22Rv1 (cell line): Measurements from ENCODE around the gene TRPM5.

Experiments
- ZFX ChIP-seq: fragments of 450-650 bp; IDR thresholded peaks from 2 replicates; pipeline ENCODE4 v1.6.1; 2017; ENCODE audit warnings: antibody characterized with exemption, borderline replicate concordance
- TF ChIP-seq, protein P1 (sequence below): fragments of 450-650 bp; IDR thresholded peaks from 2 replicates; pipeline ENCODE4 v1.5.1; 2017; ENCODE audit warnings: mild to moderate bottlenecking

DNA sequence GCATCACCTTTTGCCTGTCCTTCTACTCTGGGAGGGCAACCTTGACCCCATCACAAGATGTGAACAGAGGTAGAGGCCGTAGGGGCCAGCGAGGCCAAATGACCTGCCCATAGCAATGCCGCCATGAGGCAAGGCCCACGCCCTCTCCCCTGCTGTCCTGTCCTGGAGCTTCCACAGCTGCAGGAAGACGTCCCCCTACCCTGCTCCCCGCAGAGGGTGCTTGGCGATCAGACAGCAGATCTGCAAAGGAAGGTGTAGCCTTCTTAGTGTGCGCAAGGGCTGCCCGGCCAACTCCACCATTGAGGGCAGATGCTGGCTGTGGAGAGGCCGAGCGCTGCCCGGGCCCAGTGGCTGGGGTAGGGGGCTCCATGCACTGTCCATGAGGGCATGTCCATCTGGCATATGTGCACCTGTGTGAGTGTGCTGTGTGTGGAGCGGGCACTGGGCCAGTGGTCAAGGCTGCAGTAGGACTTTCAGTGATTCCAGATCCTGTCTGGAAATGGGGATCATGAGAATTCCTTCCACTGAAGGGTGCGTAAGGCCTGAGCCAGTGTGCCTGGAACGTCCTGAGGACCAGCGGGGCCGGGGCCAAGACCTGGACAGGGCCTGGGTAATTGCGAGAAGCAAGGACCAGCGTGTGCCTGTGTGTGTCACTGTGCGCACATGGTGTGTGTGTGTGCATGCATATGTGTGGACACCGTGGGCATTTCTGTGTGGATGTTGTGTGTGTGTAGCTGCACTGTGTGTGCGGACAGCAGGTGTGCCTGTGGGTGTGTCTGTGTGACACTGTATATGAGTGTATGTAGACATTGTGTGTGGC lies 11.0 kb downstream of the TRPM5 start:
- TF ChIP-seq, protein P1, sequence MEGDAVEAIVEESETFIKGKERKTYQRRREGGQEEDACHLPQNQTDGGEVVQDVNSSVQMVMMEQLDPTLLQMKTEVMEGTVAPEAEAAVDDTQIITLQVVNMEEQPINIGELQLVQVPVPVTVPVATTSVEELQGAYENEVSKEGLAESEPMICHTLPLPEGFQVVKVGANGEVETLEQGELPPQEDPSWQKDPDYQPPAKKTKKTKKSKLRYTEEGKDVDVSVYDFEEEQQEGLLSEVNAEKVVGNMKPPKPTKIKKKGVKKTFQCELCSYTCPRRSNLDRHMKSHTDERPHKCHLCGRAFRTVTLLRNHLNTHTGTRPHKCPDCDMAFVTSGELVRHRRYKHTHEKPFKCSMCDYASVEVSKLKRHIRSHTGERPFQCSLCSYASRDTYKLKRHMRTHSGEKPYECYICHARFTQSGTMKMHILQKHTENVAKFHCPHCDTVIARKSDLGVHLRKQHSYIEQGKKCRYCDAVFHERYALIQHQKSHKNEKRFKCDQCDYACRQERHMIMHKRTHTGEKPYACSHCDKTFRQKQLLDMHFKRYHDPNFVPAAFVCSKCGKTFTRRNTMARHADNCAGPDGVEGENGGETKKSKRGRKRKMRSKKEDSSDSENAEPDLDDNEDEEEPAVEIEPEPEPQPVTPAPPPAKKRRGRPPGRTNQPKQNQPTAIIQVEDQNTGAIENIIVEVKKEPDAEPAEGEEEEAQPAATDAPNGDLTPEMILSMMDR: no peak
- TF ChIP-seq ZFX: no peak
